Heart left ventricle (tissue), 16 donors: ENCODE measurements around the gene ANGPTL2. TPM values are rescaled to one million over a fixed set of nuclear protein-coding genes. Genes with fewer than 3 reads are reported as not detected.
A peak's percentile ranks its signal among the peaks of the same experiment; 100 is the strongest.

Experiments used
- ATAC-seq, 4 donors: fragments of 200-7000 bp; cut with Tn5 transposase; one replicate each; pipeline ENCODE4 v1.9.1; 2020 to 2022; ENCODE audit warnings: moderate library complexity in 4 of 4, mild to moderate bottlenecking in 3 of 4, moderate number of reproducible peaks in 1 of 4
- DNase-seq, 5 donors: peaks; one replicate each; pipeline ENCODE4 v3.0.0-alpha.2; 2020
- H3K27ac ChIP-seq, 12 donors: fragments of 200-600 bp; sonication (generic) in 4 of 12; one replicate each; pipeline versions ENCODE4 v1.5.0 to v1.8.0; 2016 to 2022; ENCODE audit warnings: mild to moderate bottlenecking in 2 of 12
- H3K27me3 ChIP-seq, 9 donors: fragments of 200-600 bp; sonication (generic) in 2 of 9; one replicate each; pipeline versions ENCODE4 v1.5.1 to v1.8.0; 2016 to 2022; ENCODE audit warnings: mild to moderate bottlenecking in 3 of 9
- H3K36me3 ChIP-seq, 9 donors: fragments of 200-600 bp; sonication (generic) in 2 of 9; one replicate each; pipeline versions ENCODE4 v1.5.0 to v1.8.0; 2018 to 2022; ENCODE audit warnings: mild to moderate bottlenecking in 2 of 9
- H3K4me1 ChIP-seq, 12 donors: fragments of 200-600 bp; sonication (generic) in 4 of 12; one replicate each; pipeline versions ENCODE4 v1.5.0 to v1.8.0; 2016 to 2022; ENCODE audit warnings: mild to moderate bottlenecking in 3 of 12
- H3K4me3 ChIP-seq, 12 donors: fragments of 200-600 bp; sonication (generic) in 4 of 12; one replicate each; pipeline versions ENCODE4 v1.5.0 to v1.8.0; 2017 to 2022; ENCODE audit warnings: mild to moderate bottlenecking in 9 of 12, moderate library complexity in 4 of 12
- H3K9me3 ChIP-seq, 12 donors: fragments of 200-600 bp; sonication (generic) in 4 of 12; one replicate each; pipeline versions ENCODE4 v1.5.0 to v1.8.0; 2016 to 2022; ENCODE audit warnings: mild to moderate bottlenecking in 1 of 12
- POLR2A ChIP-seq, 2 donors: fragments of 450-650 bp; IDR thresholded peaks; one replicate each; pipeline ENCODE4 v1.6.1; 2017; ENCODE audit warnings: antibody characterized with exemption in 2 of 2, mild to moderate bottlenecking in 2 of 2, moderate library complexity in 2 of 2
- WGBS, 4 donors: extraction: QIAGEN DNeasy Blood & Tissue Kit in 2 of 4; methylation state at CpG; one replicate each; pipeline versions ENCODE4 v1.1.5 to v1.1.7; 2013 to 2018; 5-methylcytosine and 5-hydroxymethylcytosine counted together
- intact Hi-C, 10 donors: fragments of 100-400 bp; cut with DNase I; formaldehyde crosslinking; loops; one replicate each; pipeline versions ENCODE4 v1.11.1 to v1.14.2; 2022
- polyA plus RNA-seq, 2 donors: library from polyadenylated mRNA; stranded (reverse); fragments of 200-250 nt; gene quantifications; one replicate each; pipeline ENCODE4 v1.2.3, GENCODE V29; 2013
- total RNA-seq, 9 donors: library from RNA; depleted of rRNA in 2 of 9; stranded (reverse); fragments of >200 nt in 2 of 9; fragmentation: NEBNext Ultra II Directional in 3 of 9; extraction: Animal tissue kit (Norgen Biotek cat#: 25700) in 3 of 9; gene quantifications; one replicate each; pipeline versions ENCODE4 v1.1.0 to v1.2.4, GENCODE V29; 2016 to 2023
- TF ChIP-seq, protein P1 (sequence below), 12 donors: fragments of 200-600 bp; sonication (generic) in 4 of 12; IDR thresholded peaks; one replicate each; pipeline versions ENCODE4 v1.5.0 to v1.8.0; 2018 to 2022; ENCODE audit warnings: antibody characterized with exemption in 12 of 12, mild to moderate bottlenecking in 5 of 12
- donor health status: ischemic (EF 13 %, LVEDD 7.1; RV severe dilation, severe dysfunction).
- donor health status: healthy with polysubstance abuse.
- donor health status: DM: no; HTN: yes; CAD: no.
- donor health status: DM: no; HTN: no; CAD: no.
- donor health status: ischemic (EF 25% LVEDD 6.9; RV normal size, moderate dysfunction).
- donor health status: ischemic (EF 25% LVEDD 5.7; RV mildly dilated, moderate dysfunction).
- donor health status: healthy.
- donor health status: DM: yes; HTN: yes; CAD: no.
- donor health status: ischemic (EF 35%, LVEDD 5.7; RV mildly dilated, moderate dysfunction).
- donor health status: nonischemic (EF 11% LVEDD 7.7; RV severe dilation, severe dysfunction).
- donor health status: DM: yes; HTN: yes; CAD: no.
- donor health status: PGD.
- donor health status: ischemic (EF 29% LVEDD 5.4; RV normal size, mild dysfunction).
- donor health status: nonischemic (EF 23%, LVEDD 6.1; RV moderate dilation, normal function).

ANGPTL2 gene
- total and polyA plus RNA-seq, 11 donors: 17.0 to 92.5 (median 45.8) TPM

DNA sequence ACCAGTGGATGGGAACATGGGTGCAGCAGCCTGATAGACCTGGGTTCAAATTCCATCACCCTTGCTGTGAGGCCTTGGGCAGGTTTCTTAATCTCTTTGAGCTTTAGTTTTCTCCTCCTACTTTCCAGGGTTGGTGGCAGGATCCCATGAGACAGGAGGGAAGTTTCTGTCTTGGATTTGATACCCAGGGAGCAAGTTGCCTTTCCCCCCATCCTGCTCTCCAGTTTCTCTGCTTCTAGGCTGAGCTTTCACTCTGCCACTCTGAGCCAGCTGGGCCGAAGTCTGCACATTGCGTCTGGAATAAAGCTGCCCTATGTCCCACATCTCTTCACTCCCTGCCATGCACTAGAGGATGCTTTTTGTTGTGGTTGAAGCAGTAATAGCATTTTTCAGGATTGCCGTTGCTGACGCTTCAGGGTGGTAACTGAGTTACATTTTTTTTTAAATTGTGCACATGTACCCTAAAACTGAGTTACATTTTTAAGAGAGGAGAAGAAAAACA lies 40.5 kb upstream of the ANGPTL2 start:
- 67 to 80% (median 76%) methylated on average over 4 of the region's 4 CpGs for WGBS, 4 donors
- Histone ChIP-seq H3K4me1 (peaks cover 0 to 50% (median 21%) of the 10 kb centered on the region in 12 donors), H3K36me3 (peaks cover 0 to 5% (median 0%) of the 10 kb centered on the region in 9 donors), H3K4me3 (no peak overlapping the region), H3K27me3 (no peaks in the 10 kb centered on the region), H3K27ac (peak overlapping the region in 9 of 12 donors; percentile 14 to 77 (median 53)), H3K9me3 (no peaks in the 10 kb centered on the region)
- DNase-seq (peak in 2 of 5 donors; percentile 2 to 16), ATAC-seq (no peak)
- intact Hi-C loops: loop anchor here in 1 of 10 donors (10.0 kb wide), 1 partner anchor 118 kb away; no protein-coding TSS in a partner anchor
- TF ChIP-seq, protein P1, sequence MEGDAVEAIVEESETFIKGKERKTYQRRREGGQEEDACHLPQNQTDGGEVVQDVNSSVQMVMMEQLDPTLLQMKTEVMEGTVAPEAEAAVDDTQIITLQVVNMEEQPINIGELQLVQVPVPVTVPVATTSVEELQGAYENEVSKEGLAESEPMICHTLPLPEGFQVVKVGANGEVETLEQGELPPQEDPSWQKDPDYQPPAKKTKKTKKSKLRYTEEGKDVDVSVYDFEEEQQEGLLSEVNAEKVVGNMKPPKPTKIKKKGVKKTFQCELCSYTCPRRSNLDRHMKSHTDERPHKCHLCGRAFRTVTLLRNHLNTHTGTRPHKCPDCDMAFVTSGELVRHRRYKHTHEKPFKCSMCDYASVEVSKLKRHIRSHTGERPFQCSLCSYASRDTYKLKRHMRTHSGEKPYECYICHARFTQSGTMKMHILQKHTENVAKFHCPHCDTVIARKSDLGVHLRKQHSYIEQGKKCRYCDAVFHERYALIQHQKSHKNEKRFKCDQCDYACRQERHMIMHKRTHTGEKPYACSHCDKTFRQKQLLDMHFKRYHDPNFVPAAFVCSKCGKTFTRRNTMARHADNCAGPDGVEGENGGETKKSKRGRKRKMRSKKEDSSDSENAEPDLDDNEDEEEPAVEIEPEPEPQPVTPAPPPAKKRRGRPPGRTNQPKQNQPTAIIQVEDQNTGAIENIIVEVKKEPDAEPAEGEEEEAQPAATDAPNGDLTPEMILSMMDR (IDR thresholded peaks at IDR 0.05): no peak
- no peak for TF ChIP-seq POLR2A (IDR thresholded peaks at IDR 0.05)

DNA sequence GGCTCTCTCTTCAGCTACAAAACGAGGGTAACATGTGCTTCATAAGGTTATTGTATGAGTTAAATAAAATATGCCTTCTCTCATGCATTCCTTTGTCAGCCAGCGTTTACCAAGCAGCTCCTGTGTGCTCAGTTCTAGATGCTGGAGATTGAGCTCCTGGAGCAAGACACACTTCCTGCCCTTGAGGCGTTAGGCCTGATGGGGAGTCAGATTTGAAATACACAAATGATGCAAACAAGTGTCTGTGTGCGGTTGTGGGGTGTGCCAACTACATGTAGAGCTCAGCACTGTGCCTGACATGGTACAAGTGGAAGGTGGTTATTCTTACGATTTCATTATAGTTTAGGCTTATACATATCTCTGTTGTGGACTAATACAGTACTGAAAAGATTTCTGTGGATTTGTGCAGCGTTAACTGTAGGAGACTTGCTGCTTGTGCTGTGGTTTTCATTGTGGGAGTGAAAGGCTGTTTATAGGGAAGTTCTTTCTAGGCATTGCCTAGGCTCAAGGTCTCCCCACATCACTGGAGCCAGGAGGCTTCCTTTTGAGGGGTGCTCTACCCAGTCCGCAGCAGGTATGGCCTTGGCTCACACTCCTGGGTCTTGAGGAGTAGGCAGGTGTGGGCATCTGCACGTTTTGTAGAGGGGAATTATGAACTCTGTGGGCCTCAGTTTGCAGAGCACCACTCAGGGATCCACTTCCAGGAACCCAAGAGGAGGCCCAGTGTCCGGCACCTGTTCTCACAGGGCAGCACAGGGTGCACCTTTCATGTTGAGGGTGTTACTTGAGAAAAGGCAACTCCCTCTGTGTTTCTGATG lies 39.8 kb upstream of the ANGPTL2 start:
- no peaks in the 10 kb centered on the region for H3K36me3 ChIP-seq
- TF ChIP-seq, protein P1 (IDR thresholded peaks at IDR 0.05): no peak
- no peak for TF ChIP-seq POLR2A (IDR thresholded peaks at IDR 0.05)
- 58 to 73% (median 69%) methylated on average over 6 to 9 of the region's 9 CpGs for WGBS, 4 donors
- intact Hi-C loops: loop anchor here in 1 of 10 donors (10.0 kb wide), 1 partner anchor 117 kb away; no protein-coding TSS in a partner anchor
- peaks cover 0 to 50% (median 21%) of the 10 kb centered on the region in 12 donors for H3K4me1 ChIP-seq
- H3K9me3 ChIP-seq: no peaks in the 10 kb centered on the region
- H3K27me3 ChIP-seq: no peaks in the 10 kb centered on the region
- no peak for ATAC-seq
- peak overlapping the region in 6 of 12 donors; percentile 14 to 77 (median 53) for H3K27ac ChIP-seq
- DNase-seq: peak in 2 of 5 donors; percentile 5 to 12
- no peak overlapping the region for H3K4me3 ChIP-seq

DNA sequence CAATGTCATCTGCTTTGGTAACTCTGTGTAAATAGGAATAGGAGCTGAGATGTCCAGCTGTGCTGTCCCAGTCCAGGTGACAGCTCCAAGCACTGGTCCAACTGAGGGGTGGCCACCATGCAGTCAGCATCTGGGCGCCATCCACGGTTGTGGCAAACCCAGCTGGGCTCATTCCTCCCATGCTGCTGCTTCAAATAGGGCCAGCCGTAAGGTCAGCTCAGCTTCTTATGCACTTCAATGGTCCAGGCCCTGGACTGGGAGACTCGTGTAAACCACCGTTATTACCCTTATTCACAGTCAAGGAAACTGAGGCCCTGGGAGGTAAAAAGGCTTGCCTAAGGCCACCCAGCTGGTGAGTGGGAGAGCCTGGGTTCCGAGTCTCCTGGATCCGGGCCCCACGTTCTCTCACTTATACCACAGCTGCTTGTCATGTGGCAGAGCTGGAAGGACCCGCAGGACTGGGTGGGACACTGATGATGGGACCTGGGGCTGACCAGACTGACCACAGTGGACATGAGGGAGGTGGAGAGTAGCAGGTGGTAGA lies 38.7 kb upstream of the ANGPTL2 start:
- Histone ChIP-seq H3K27ac (no peak overlapping the region), H3K4me3 (no peak overlapping the region), H3K4me1 (peaks cover 0 to 45% (median 21%) of the 10 kb centered on the region in 12 donors), H3K9me3 (no peaks in the 10 kb centered on the region), H3K27me3 (no peaks in the 10 kb centered on the region), H3K36me3 (no peaks in the 10 kb centered on the region)
- WGBS, 4 donors: 96 to 98% (median 97%) methylated on average over 6 to 9 of the region's 9 CpGs
- TF ChIP-seq POLR2A (IDR thresholded peaks at IDR 0.05): no peak
- TF ChIP-seq, protein P1 (IDR thresholded peaks at IDR 0.05): no peak
- intact Hi-C loops: loop anchor here in 1 of 10 donors (10.0 kb wide), 1 partner anchor 116 kb away; no protein-coding TSS in a partner anchor
- DNase-seq: peak in 2 of 5 donors; percentile 2 to 12
- ATAC-seq: no peak
